Cardiac septum (tissue), 1 donor: ENCODE data around the gene SNTN. TPM values are rescaled to one million over a fixed set of nuclear protein-coding genes. Genes with fewer than 3 reads are reported as not detected.
"Not testable (repeated sequence)": the region's sequence is repeated elsewhere in the genome, so short reads cannot be mapped to it uniquely, and the experiment has no call there.

Source experiments
- DNase-seq: peaks from one replicate; pipeline ENCODE4 v3.0.0-alpha.2; 2020; ENCODE audit warnings: low spot score
- intact Hi-C: fragments of 100-400 bp; cut with DNase I; formaldehyde crosslinking; loops from one replicate; pipeline ENCODE4 v1.14.0; 2022
- long read RNA-seq: library from polyadenylated mRNA; unstranded; transcript quantifications from one replicate; pipeline ENCODE4 v2.0.0, GENCODE V29; 2021
- total RNA-seq: library from RNA; stranded (reverse); fragmentation: NEBNext Ultra II Directional; extraction: Animal tissue kit (Norgen Biotek cat#: 25700); gene quantifications from one replicate; pipeline ENCODE4 v1.2.1, GENCODE V29; 2021
- donor health status: DM: no; HTN: no; CAD: no.

SNTN gene
- total RNA-seq = not detected
- long read RNA-seq = 0 reads

DNA sequence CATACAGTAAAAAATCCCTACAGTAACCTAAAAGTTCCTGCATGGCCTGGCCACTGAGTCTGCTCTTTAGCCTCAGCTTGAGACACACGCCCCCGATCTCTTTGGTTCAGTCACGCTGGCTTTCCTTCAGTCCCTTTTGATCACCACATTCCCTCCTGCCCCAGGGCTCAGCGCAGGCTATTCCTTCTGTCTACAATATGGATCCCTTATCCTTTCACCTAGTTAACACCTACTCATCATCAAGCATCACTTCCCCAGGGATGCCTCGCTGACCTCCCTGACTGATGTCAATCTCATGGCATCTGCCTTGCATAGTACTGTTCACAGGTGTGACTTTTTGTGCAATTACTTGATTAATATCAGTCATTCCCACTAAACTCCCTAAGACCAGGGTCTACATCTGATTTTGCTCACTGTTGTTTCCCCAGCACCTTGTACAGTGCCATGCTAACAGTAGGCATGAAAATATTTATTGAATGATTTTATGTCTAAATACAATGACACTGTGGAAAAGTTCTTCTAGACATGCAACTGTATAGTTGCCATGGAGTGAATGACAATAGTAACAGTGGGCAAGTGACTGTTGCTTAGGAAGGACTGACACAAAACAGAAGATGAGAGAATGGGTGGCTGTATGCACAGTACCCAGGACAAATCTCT lies at the start of gene SNTN:
Gene SNTN (plus strand): TSS at position 610 of the 660 bp plus-strand sequence. CDS start 13 bp downstream, at position 623.
- intact Hi-C loops = no loop called here
- DNase-seq = no peak

DNA sequence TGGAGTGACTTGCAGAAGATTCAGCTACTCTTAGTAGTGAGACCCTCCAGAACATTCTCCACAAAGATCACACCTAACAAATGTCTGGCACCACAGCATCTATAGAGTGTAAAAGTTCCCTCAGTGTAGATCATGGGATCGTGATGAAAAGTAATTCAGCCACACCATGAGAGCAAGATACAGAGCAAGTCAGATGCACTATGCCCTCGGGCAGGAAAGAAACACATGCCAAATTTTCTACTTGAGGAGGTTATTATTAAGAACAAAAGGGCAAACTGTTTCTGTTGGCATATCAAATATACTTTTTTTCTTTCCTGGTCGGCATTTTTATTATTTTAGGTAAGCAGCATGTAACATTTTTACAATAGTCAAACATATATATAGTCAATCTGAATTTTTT lies 44.8 kb upstream of the SNTN start:
- intact Hi-C loops = no loop called here
- DNase-seq = no peak

DNA sequence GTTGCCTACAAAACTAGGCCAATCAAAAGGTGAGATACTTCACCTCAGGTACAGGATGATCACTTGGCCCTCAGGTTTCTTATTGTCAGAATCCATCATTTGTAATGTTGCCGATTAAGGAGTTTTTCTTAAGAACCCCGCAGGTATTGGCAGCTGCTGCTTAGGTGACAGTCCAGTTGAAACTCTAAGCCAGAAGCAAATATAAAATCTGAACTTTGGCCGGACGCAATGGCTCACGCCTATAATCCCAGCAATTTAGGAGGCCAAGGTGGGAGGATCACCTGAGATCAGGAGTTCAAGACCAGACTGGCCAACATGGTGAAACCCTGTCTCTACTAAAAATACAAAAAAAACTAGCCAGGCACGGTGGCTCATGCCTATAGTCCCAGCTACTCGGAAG lies 43.1 kb upstream of the SNTN start:
- intact Hi-C loops = no loop called here

DNA sequence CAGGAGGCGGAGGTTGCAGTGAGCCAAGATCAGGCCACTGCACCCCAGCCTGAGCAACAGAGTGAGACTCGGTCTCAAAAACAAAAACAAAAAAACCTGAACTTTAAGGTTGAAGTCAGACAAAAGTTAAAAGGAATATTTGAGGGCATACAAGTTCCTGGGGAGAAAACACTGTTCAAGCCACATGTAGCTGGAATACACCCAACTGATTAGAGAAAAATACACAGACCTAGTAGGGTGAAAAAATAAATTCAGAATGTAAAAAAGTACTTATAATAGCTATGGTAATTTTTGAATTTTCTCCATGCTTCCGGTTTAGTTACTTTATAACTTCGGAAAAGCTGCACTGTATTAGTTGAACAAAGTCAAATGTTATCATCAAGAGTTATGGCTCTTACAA lies 42.6 kb upstream of the SNTN start:
- intact Hi-C loops = no loop called here
- DNase-seq = no peak

More for the DNA sequence above, 43.1 kb upstream of the SNTN start:
- DNase-seq = no peak

DNA sequence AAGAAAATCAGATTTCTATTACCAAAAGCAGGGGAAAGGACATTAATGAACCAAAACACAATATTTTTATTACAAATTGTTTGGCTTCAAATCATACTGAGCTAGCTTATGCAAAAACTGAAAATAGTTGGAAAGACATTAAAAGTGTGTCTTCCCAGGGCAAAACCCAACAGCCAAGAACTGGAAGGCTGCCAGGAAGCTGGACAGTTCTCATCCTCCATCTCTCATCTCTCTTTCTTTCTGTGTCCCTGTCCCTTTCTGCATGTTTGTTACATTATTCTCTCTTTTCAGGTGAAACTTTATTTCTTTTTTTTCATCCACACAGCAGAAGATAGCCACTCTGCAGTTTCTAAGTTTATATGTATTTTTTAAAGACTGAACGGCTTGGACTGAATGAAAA lies 41.1 kb upstream of the SNTN start:
- no peak for DNase-seq
- intact Hi-C loops = no loop called here

DNA sequence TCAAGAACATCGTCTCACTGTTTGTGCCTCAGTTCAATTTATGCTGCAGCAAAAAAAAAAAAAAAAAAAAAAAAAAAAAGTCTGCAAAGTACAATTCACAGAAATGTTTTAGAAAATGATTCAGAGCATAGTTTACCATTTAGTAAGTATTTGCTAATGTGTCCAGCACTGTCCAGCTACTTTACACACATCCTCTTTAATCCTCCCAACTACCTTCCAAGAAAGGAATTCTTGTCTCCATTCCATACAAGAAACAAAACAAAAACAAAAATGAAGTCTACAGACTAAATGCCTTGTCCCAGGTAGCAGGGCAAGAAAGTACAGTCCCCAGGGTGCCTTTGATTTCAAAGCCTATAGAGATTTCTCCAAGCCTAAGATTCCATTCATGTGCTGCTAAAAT lies 38.9 kb upstream of the SNTN start:
- no peak for DNase-seq
- intact Hi-C loops = no loop called here

DNA sequence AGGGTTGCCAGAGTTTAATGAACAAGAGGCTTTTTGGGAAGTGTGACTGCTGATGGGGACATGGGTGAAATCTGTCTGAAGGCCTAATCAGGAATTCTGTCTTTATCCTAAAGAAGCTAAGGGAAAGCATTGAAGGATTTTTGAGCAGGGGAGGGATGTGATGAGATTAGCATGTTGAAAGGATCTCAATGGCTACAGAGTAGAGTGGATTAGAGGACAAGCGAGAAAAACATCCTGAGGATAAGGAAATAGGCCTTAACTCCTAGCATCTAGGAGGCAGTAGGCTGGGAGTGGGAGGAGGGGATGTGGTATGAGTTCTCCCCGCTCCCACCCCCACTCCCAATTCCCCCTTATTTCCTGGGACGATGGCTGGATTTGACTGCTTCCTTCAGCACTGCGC lies 35.1 kb upstream of the SNTN start:
- intact Hi-C loops = no loop called here
- no peak for DNase-seq

DNA sequence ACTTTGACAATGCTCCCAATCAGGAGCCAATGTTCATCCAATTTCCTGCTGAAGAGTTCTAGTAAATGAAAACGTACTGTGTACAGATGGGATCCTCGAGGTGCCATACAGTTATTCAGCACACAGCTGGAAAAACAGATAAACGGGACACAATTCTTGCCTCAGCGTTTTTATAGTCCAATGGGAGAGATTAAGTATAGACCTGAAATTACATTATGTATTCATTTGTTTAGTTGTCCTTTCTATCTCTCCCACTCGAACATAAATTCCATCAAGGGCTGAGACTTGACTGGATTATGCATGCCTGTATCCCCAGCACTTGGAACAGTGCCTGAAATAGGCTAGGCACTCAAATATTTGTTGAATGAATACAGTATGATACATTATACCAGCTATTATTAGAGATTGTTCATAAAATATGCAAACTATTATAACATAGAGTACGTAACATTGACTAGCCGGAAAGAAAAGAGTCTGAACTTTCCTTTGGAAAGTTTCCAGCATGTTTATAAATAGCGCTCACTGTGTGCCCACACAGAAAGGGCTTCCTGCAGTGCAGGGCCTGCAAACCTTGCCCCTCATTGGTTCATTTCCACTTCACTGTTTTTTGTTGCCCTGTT lies 27.4 kb upstream of the SNTN start:
- no peak for DNase-seq
- intact Hi-C loops = no loop called here

DNA sequence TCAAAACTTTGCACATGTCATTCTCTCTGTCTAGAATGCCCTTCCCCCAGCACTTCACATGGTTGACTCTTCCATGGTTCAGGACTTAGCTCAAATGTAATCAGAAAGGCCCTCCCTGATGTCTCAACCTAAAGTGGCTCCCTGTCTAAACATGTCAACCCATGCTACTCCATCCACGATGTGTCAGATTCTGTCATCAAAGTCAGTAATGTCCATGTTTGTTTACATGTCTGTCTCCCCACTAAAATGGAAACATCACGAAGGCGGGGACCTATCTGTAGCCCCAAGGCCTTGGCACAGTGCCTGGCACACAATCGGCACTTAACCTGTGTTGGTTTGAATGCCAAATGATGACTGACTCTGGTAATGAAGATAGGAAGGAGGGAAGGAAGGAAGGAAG lies 20.8 kb upstream of the SNTN start:
- no peak for DNase-seq
- intact Hi-C loops = no loop called here

DNA sequence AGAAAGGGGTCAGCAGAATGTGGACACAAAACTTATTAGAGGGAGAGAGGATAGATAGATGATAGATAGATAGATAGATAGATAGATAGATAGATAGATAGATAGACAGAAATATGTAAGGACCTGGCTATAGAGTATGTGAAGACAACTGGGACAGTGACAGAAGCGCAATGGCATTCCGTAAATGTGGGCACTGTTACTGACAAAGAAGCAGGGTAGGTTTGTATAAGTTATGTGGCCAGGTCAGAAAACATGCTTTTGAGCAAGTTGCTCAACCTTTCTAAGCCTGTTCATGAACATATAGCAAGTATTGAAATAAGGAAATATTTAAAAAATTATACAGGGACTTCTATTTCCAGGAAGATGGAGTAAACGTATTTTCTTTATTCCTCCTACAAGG lies 17.3 kb upstream of the SNTN start:
- no peak for DNase-seq
- intact Hi-C loops = no loop called here

DNA sequence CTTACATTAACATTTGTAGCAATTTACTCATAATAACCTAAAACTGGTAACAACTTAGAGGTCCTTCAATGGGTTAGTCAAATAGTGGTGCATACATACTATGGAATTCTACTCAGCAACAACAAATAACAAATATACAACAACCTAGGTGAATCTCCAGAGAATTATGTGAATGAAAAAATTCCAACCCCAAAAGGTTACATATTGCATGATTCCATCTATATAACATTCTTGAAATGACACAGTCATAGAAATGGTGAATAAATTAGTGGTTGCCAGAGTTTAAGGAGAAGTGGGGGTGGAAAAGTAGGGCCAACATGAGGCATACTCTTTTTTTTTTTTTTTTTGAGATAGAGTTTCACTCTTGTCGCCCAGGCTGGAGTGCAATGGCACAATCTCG lies 12.7 kb upstream of the SNTN start:
- DNase-seq = no peak
- intact Hi-C loops = no loop called here

DNA sequence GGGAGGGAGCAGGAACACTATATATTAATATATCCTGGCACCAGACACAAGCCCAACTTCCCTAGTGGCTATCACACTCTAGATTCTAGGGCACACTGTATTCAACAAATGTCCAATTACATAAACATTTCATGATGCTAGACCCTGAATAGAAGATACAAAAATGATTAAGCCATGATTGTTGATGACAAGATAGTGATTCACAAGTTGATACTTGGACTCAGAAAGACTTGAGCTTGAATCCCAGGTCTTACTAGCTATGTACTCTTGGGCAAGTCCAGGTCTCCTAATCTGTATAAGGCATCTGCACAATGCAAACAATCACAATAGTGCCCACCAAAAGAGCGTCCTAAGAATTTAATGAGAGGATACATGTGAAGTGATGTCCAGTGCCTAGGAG lies 10.0 kb upstream of the SNTN start:
- intact Hi-C loops = no loop called here
- no peak for DNase-seq

DNA sequence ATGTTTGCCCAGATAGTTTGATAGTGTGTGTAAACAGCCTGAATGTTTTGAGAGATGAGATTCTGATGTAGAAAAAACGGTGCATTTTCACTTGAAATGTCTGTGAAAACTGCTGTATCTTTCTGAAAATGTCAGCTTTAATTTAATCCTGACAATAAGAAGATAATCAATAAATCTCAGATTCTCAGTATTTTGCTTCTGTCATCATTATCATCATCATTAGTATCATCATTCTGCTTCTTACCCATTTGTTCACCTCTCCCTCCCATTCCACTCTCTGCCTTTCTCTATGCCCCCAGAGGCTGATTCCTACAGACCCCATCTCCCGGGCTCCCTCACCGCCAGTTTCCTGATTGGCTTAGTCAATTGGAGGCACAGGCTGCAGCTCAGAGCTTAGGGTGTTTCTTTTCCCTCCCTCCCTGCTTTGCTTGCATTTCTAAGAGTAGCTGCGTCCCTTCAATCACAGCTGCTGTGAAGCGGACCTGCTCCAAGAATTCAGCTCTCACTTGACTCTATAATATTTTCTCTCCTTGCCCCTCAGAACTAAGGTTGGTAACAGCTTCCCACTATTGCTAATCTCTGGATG lies 8.2 kb upstream of the SNTN start:
- no peak for DNase-seq
- intact Hi-C loops = no loop called here

DNA sequence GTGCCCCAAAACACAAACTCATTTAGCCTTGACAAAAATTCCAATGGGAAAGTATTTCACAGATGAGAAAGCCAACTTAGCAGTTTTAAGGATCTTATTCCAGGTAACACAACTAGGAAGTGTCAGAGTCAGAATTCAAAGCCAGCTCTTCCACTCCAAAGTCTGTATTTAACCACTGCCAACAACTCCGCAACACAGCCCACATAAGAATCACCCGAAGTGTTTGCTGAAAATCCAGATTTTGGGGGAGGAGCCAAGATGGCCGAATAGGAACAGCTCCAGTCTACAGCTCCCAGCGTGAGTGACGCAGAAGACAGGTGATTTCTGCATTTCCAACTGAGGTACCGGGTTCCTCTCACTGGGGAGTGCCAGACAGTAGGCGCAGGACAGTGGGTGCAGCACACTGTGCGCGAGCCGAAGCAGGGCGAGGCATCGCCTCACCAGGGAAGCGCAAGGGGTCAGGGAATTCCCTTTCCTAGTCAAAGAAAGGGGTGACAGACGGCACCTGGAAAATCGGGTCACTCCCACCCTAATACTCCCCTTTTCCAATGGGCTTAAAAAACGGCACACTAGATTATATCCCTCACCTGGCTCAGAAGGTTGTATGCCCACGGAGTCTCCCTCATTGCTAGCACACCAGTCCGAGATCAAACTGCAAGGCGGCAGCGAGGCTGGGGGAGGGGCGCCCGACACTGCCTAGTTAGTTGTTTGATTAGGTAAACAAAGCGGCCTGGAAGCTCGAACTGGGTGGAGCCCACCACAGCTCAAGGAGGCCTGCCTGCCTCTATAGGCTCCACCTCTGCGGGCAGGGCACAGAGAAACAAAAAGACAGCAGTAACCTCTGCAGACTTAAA lies 7.3 kb upstream of the SNTN start:
- DNase-seq, intact Hi-C loops: not testable (repeated sequence)

DNA sequence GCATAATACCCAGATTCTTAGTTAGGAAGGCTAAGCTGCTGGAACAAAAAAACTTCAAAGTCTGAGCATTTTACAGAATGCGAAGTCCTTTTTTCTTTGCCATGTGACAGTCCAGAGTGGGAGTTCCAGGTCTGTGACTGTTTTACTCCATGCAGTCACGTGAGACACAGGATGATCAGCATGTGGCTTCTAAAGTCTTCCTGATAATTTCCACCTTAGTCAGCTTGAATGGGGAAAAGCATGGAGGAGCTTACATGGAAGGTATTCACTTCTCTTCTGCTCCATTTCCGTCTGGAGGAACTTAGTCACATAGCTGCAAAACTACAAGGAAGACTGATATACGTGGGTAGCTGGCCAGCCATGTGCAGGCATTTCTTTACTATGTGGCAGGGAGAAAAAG lies 1.7 kb downstream of the SNTN start:
- intact Hi-C loops = no loop called here
- no peak for DNase-seq

DNA sequence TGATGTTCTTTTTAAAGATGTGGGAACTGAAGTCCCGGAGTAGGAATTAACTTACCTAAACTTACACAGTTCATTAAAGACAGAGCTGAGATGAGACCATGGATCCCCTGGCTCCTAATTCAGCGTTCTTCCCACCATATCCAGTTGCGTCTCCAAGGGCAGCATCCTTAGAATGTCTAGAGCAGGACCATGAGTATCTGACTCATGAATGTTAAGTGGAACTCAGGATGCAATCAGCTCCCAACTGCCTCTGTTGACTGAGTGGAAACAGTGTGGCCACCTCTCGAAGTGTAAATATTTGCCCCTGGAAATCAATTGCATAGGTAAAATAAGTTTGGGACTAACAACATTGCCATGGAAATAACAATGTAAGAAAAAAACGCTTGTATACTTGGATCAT lies 2.5 kb downstream of the SNTN start:
- intact Hi-C loops = no loop called here
- no peak for DNase-seq

DNA sequence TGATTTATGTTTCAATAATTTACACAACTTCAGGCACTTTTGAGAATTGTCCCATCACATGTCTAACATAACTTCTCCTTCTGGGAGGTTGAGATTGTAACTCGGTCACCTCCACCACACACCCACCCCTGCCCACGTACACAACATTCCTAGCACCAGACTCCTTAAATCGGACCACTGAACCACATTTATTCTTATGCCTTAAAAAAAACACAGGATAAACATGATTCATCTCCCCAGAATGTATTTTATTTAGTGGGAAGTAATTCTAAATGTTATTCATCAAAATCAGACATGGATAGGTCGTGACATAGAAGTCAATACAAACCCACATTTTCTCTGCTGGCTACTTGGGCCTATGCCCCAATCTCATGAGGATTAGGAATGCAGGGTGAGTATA lies 3.0 kb downstream of the SNTN start:
- DNase-seq = no peak
- intact Hi-C loops = no loop called here

DNA sequence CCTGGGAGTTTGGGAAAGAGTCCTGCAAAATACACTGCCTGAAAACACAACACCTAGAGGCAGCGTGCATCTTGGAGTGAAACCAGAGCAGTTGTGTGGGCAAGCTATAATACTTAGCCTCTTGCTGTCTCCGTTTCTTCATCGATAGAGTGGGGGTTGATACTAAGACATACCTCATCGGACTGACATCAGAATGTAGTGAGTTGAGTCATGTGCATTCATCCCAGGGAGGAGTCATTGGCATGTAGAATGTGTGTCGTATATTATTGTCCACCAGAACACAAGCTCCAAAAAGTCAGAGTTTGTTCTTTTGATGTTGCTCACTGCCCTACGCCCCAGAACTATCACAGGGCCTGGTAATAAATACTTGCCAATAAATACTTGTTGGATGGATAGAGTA lies 4.3 kb downstream of the SNTN start:
- intact Hi-C loops = no loop called here
- DNase-seq = no peak

DNA sequence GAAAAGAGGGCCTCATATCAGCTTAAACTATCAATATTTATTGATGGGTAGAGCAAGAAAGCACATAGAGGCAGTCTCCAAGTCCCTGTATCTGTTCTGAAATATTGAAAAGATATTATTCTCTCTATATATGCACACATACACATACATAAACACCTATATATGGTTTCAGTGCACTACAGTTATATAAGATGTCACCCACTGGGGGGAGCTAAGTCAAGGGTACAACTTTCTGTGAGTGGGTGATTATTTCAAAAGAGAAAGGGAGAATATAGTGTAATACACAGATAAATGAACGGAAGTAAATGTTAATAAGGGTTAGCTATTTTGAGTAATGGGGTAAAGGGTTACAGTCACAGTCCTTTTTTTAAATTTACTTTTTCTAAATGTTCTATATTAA lies 8.8 kb downstream of the SNTN start:
- intact Hi-C loops = no loop called here
- DNase-seq = no peak

DNA sequence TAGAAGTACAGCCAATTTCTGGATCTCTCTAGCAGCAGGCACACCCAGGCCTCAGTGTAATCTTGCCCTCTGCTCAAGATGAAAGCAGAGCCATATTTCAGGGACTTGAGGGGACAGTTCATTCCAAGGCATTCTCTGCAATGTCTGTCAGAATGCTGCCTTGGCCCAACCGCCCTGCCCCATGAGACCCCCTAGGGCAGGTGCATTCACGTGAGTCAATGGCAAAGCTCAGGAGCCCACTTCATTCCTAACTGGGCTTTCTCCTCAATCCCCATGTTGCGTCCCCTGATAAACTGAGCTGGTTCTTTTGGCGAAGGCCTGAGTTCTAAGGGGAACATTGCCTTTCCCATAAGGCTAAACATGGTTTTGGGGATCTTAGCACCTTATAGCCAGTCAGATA lies 9.5 kb downstream of the SNTN start:
- DNase-seq = no peak
- intact Hi-C loops = no loop called here

DNA sequence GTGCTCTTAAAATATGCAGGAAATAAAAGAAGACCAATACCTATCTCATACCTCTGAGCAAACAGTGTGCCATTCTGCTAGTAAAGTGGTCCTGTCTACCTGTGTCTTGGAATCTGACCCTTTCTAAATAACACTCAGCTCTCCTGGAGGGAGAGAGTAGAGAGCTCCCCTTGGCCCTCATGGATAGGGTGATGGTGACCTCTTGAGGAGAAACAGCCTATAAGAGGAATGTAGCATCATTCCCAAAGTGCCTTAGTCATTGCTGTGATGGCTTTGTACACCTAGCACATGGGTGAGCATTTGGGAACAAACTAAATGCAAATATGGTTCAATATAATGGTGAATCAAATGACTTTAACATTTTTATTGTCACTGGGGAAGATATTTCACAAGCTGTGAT lies 10.0 kb downstream of the SNTN start:
- intact Hi-C loops = no loop called here
- no peak for DNase-seq
